ENCODE data around the gene CNPY2. TPM values are rescaled to one million over a fixed set of nuclear protein-coding genes. Genes with fewer than 3 reads are reported as not detected.

The CNPY2 gene
- total and polyA plus RNA-seq, 4 donors: 24.6 to 163 (median 70.7) TPM

DNA sequence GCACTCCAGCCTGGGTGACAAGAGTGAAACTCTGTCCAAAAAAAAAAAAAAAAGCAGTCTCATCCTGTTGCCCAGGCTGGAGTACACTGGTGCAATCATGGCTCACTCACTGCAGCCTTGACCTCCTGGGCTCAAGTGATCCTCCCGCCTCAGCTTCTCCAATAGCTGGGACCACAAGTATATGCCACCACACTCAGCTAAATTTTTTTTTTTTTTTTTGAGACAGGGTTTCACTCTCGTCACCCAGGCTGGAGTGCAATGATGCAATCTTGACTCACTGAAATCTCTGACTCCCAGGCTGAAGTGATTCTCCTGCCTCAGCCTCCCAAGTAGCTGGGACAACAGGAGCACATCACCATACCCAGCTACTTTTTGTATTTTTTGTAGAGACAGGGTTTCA, 5.2 kb upstream of the CNPY2 start:
- Histone ChIP-seq H3K9me3 (ENCODE audit: control insufficient read depth in 4 of 4, low read length in 3 of 4) (no peaks in the 10 kb centered on the region), H3K4me1 (ENCODE audit: control insufficient read depth in 4 of 4, insufficient read depth in 4 of 4, low read length in 3 of 4) (peaks cover 0 to 10% (median 5%) of the 10 kb centered on the region in 4 donors), H3K4me3 (ENCODE audit: low read depth in 1 of 3, low read length in 3 of 3) (no peak overlapping the region), H3K27me3 (ENCODE audit: control insufficient read depth in 4 of 4, insufficient read depth in 4 of 4, low read length in 3 of 4) (no peaks in the 10 kb centered on the region), H3K27ac (ENCODE audit: low read depth in 1 of 2, low read length in 2 of 2) (no peak overlapping the region), H3K36me3 (ENCODE audit: control insufficient read depth in 4 of 4, insufficient read depth in 3 of 4, low read depth in 1 of 4, low read length in 3 of 4) (peaks cover 11 to 61% (median 55%) of the 10 kb centered on the region in 4 donors), H3K9ac (ENCODE audit: low read depth in 1 of 2, low read length in 2 of 2) (no peak overlapping the region)
- 96% methylated on average over 2 of the region's 2 CpGs for WGBS
- DNase-seq (ENCODE audit: low spot score): no peak
- TF ChIP-seq, protein P1, sequence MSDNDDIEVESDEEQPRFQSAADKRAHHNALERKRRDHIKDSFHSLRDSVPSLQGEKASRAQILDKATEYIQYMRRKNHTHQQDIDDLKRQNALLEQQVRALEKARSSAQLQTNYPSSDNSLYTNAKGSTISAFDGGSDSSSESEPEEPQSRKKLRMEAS (IDR thresholded peaks at IDR 0.05): no peak
- TF ChIP-seq FOXA2 (IDR thresholded peaks at IDR 0.05) (no peak), FOXA1 (IDR thresholded peaks at IDR 0.05) (no peak), TAF1 (conservative IDR thresholded peaks at IDR 0.05) (no peak), HNF4G (IDR thresholded peaks at IDR 0.05) (no peak), NR2F2 (IDR thresholded peaks at IDR 0.05) (no peak), JUND (IDR thresholded peaks at IDR 0.05) (no peak), SP1 (IDR thresholded peaks at IDR 0.05) (no peak), EGR1 (IDR thresholded peaks at IDR 0.05; ENCODE audit: low read depth in 2 of 2) (no peak), HNF4A (conservative IDR thresholded peaks at IDR 0.05) (no peak), YY1 (IDR thresholded peaks at IDR 0.05) (no peak), RAD21 (IDR thresholded peaks at IDR 0.05) (no peak), GABPA (IDR thresholded peaks at IDR 0.05 in 1 of 2, conservative IDR thresholded peaks at IDR 0.05 in 1 of 2) (no peak), RXRA (IDR thresholded peaks at IDR 0.05) (no peak)
- TF ChIP-seq, protein P2, sequence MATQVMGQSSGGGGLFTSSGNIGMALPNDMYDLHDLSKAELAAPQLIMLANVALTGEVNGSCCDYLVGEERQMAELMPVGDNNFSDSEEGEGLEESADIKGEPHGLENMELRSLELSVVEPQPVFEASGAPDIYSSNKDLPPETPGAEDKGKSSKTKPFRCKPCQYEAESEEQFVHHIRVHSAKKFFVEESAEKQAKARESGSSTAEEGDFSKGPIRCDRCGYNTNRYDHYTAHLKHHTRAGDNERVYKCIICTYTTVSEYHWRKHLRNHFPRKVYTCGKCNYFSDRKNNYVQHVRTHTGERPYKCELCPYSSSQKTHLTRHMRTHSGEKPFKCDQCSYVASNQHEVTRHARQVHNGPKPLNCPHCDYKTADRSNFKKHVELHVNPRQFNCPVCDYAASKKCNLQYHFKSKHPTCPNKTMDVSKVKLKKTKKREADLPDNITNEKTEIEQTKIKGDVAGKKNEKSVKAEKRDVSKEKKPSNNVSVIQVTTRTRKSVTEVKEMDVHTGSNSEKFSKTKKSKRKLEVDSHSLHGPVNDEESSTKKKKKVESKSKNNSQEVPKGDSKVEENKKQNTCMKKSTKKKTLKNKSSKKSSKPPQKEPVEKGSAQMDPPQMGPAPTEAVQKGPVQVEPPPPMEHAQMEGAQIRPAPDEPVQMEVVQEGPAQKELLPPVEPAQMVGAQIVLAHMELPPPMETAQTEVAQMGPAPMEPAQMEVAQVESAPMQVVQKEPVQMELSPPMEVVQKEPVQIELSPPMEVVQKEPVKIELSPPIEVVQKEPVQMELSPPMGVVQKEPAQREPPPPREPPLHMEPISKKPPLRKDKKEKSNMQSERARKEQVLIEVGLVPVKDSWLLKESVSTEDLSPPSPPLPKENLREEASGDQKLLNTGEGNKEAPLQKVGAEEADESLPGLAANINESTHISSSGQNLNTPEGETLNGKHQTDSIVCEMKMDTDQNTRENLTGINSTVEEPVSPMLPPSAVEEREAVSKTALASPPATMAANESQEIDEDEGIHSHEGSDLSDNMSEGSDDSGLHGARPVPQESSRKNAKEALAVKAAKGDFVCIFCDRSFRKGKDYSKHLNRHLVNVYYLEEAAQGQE (IDR thresholded peaks at IDR 0.05): no peak
- TF ChIP-seq, protein P3, sequence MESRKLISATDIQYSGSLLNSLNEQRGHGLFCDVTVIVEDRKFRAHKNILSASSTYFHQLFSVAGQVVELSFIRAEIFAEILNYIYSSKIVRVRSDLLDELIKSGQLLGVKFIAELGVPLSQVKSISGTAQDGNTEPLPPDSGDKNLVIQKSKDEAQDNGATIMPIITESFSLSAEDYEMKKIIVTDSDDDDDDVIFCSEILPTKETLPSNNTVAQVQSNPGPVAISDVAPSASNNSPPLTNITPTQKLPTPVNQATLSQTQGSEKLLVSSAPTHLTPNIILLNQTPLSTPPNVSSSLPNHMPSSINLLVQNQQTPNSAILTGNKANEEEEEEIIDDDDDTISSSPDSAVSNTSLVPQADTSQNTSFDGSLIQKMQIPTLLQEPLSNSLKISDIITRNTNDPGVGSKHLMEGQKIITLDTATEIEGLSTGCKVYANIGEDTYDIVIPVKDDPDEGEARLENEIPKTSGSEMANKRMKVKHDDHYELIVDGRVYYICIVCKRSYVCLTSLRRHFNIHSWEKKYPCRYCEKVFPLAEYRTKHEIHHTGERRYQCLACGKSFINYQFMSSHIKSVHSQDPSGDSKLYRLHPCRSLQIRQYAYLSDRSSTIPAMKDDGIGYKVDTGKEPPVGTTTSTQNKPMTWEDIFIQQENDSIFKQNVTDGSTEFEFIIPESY (IDR thresholded peaks at IDR 0.05): no peak
- TF ChIP-seq, protein P4, sequence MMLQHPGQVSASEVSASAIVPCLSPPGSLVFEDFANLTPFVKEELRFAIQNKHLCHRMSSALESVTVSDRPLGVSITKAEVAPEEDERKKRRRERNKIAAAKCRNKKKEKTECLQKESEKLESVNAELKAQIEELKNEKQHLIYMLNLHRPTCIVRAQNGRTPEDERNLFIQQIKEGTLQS (IDR thresholded peaks at IDR 0.05): no peak
- TF ChIP-seq, protein P5, sequence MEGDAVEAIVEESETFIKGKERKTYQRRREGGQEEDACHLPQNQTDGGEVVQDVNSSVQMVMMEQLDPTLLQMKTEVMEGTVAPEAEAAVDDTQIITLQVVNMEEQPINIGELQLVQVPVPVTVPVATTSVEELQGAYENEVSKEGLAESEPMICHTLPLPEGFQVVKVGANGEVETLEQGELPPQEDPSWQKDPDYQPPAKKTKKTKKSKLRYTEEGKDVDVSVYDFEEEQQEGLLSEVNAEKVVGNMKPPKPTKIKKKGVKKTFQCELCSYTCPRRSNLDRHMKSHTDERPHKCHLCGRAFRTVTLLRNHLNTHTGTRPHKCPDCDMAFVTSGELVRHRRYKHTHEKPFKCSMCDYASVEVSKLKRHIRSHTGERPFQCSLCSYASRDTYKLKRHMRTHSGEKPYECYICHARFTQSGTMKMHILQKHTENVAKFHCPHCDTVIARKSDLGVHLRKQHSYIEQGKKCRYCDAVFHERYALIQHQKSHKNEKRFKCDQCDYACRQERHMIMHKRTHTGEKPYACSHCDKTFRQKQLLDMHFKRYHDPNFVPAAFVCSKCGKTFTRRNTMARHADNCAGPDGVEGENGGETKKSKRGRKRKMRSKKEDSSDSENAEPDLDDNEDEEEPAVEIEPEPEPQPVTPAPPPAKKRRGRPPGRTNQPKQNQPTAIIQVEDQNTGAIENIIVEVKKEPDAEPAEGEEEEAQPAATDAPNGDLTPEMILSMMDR (IDR thresholded peaks at IDR 0.05; ENCODE audit: low read depth, low read length, missing input control): no peak

All from liver (tissue), 9 donors.